Daoy (cell line): Measurements from ENCODE around the gene CD300E. TPM values are rescaled to one million over a fixed set of nuclear protein-coding genes. Genes with fewer than 3 reads are reported as not detected.
A peak's percentile ranks its signal among the peaks of the same experiment; 100 is the strongest.
"Not testable (repeated sequence)": the region's sequence is repeated elsewhere in the genome, so short reads cannot be mapped to it uniquely, and the experiment has no call there.

ENCODE experiments used
- DNase-seq: peaks from one replicate; pipeline ENCODE4 v3.0.0-alpha.2; 2015; ENCODE audit warnings: low read depth
- total RNA-seq: library from RNA; depleted of rRNA; stranded (reverse); fragments of >200 nt; shearing (Covaris generic); gene quantifications from 2 replicates; pipeline ENCODE4 v1.2.3, GENCODE V29; 2014

Gene CD300E
- total RNA-seq, 1 experiment from 2014 or later: not detected

GRCh38 chr17:74599023-74599399, 24.5 kb downstream of the CD300E start:
- DNase-seq: peak; percentile 27

DNA sequence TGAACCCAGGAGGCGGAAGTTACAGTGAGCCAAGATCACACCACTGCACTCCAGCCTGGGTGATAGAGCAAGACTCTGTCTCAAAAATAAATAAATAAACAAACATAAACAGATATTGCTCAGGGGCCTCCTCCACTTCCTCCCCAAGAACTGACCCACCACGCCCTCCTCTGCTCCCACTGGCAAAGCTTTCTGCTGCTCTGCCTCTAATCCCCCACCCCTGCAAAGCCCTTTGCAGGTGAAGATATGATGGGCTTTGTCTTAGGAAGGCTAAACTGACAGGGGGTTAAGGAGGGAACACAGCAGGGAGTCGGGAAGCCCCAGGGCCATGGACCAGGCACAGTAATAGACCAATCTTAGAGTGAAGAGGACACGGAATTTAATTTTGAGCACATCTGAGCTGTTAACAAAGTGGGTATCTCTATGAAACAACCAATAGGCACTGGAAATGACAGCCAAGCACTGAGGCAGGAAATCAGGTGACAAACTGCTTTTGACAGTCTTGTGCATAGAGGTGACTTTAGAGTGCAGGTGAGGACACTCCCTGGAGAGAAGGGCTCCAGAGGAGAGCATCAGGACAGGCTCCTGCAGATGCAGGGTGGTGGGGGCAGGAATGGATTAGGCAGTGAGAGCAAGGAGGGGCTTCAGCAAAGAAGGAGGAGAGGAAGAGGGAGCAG, 25.1 kb downstream of the CD300E start:
- no peak for DNase-seq

- no peak for DNase-seq
Measured at GRCh38 chr17:74597069-74597790, 26.3 kb downstream of the CD300E start.

DNA sequence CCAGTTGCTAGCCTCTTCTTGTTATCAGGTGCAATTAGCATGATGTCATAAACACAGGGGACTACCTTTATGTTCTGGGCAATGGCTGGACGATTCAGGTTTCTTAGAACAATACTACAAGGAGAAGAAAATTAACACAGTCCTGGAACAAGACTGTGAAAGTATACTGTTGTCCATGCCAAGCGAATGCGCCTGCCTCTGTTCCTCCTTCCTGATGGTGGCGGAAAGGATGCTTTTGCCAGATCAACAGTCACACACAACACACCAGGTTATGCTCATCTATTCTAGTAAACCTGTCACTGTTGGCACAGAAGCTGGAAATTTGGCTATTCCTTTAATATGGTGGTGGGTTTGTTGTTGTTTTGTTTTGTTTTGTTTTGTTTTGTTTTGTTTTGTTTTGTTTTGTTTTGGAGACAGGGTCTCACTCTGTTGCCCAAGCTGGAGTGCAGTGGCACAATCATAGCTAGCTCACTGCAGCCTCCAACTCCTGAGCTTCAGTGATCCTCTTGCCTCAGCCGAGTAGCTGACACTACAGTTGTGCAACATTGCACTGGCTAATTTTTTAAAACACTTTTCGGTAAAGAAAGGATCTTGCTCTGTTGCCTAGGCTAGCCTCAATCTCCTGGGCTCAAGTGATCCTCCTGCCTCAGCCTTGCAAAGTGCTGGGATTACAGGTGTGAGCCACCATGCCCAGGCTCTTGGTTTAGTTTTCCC, 28.3 kb downstream of the CD300E start:
- DNase-seq: no peak

GRCh38 chr17:74592087-74592990, 31.2 kb downstream of the CD300E start, which contains the start of gene CD300LD:
TSS of gene CD300LD (minus strand) at chr17:74592283. CDS start at chr17:74592202, 81 bp downstream.
- peak; percentile 37 for DNase-seq

- no peak for DNase-seq
Measured at GRCh38 chr17:74591503-74591902, 32.0 kb downstream of the CD300E start.

GRCh38 chr17:74585711-74586110, 37.8 kb downstream of the CD300E start:
- no peak for DNase-seq

- no peak for DNase-seq
Measured at GRCh38 chr17:74584292-74585060, 39.1 kb downstream of the CD300E start.

GRCh38 chr17:74582633-74583032, 40.9 kb downstream of the CD300E start:
- no peak for DNase-seq

DNA sequence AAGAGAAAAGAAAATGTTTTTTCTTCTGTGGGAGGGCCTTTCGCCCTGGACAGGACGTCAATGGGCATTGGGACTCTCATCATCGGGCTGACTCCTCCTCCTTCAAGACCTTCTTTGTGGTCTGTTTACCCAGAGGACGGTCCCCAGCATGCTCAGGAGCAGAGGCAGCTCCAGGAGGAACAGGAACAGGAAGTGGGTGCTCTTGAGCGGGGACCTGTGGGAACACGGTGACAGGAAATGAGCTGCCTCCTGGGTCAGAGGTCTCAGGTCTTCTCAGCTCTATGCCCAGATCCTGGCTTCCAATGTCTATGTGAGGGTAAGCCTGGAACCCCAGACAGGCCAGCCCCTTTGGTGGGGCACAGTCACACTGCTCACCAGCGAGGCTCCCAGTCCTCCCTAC, 43.6 kb downstream of the CD300E start:
- no peak for DNase-seq

- DNase-seq: no peak
Measured at GRCh38 chr17:74578979-74579378, 44.6 kb downstream of the CD300E start.

- DNase-seq: no peak
Measured at GRCh38 chr17:74574489-74575142, 48.9 kb downstream of the CD300E start.

- not testable (repeated sequence) for DNase-seq
Measured at GRCh38 chr17:74573635-74574034, 49.9 kb downstream of the CD300E start.

DNA sequence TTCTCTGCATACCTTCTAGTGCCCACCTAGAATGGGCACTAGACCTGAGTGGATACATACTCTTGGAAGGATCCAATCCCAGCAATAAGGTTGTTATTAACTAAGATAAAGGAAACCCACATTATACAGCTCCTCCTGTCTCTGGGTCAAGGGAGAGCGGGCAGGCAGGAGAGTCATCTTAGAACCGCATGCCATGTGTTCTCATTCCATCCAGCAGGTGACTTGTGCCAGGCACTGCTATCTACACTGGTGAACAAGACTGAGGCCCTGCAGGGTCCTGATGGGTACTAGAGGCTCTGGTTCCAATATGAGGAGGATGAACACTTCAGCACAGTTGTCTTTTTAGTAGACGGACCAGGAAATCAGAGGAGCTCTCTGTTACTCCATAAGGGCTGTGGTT, 50.4 kb downstream of the CD300E start:
- DNase-seq: no peak

GRCh38 chr17:74571621-74572270, 51.8 kb downstream of the CD300E start:
- DNase-seq: no peak

- DNase-seq: peak; percentile 99
Measured at GRCh38 chr17:74569020-74570003, 54.2 kb downstream of the CD300E start.

- no peak for DNase-seq
Measured at GRCh38 chr17:74568106-74568873, 55.2 kb downstream of the CD300E start.

DNA sequence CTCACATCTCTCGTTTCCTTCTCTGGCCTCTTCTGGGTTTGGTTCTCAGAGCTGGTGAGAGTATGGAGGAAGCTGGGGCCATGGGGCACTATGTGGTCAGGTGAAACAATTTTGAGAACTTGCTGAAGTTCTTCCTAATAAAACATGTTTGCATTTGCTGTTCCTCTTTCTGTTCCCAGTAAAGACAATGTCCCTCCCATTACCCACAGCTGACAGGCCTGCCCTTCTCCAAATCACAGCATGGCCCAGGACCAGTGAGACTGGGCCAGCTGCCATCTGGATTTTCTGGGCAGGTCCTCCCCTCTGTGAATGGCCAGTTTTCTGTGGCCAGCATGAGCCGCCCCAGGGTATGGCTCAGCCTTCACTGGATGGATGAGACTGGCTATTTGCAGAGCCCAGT, 56.1 kb downstream of the CD300E start, which contains the start of gene CD300H:
Gene CD300H, minus strand, starts transcription at position 113 of the 400 bp plus-strand sequence.
- no peak for DNase-seq
